GM18867 (cell line): ENCODE results near the gene HK1.
A peak's percentile ranks its signal among the peaks of the same experiment; 100 is the strongest.
"Not testable (repeated sequence)": the region's sequence is repeated elsewhere in the genome, so short reads cannot be mapped to it uniquely, and the experiment has no call there.

Experiments used
- ATAC-seq: cut with Tn5 transposase; IDR thresholded peaks from one replicate; pipeline ENCODE4 v1.9.1; 2021; ENCODE audit warnings: mild to moderate bottlenecking, moderate library complexity; ENCODE audit not compliant: unreplicated experiment

HK1 gene

DNA sequence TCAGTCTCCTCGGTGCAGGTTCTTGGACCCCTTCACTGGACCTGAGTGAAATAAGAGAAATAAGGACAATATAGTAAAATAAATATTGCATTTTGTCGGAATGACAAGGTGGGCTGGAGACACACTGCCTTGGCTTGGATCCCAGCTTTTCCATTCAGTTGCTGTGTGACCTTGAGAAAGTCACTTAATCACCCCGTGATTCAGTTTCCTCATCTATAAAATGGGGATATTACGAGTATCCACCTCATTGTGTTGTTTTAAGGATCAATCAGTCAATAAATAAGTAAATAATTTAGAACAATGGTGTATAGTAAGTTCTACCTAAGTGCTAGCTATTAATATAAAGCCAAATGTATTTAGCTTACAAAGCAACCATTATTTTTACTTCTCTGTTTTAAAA lies 29.1 kb downstream of the HK1 start:
- no peak for ATAC-seq

DNA sequence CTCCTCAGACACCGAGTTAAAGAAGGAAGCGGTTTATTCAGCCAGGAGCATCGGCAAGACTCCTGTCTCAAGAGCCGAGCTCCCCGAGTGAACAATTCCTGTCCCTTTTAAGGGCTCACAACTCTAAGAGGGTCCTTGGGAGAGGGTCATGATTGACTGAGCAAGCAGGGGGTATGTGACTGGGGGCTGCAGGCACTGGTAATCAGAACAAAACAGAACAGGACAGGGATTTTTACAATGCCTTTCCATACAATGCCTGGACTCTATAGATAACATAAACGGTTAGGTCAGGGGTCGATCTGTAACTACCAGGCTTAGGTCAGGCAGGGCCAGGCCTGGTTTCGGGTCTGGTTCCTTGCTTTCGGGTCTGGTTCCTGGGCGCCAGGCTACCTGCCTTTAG lies 30.0 kb downstream of the HK1 start:
- ATAC-seq: not testable (repeated sequence)

DNA sequence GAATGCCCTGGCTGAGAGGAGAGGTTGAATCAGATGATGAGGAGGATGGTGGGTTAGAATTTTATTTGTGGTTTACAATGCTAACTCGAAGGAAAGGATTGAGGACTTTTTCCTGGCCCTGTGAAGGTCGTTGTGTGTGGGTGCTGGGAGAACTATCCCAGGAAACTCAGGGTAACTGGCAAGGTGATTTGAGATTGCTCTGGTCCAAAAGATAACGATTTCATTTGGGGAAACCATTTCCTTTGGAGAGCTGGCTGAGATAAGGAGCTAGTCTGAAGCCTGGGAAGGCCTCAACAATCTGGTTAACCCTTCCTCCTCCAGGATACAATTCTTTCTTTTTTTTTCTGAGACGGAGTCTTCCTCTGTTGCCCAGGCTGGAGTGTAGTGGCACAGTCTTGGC lies 33.0 kb downstream of the HK1 start:
- ATAC-seq: no peak

DNA sequence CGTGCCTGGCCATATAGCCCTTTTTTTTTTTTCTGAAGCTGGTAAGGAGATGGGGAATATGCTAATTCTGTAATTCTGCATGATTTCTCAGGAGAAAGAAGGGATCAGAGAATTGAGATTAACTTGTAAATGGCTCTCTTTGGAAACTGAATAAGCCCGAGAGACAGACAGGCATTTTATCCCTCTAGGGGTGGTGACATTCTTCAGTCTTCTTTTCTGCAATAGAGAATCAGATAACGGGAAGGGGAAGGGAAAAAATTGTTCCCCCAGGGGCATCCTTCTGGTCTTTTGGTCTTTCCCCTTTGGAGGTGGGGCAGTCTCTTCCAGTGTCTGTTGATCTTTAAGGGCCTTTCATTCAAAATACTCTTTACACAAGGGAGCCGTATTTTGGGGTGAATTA lies 34.2 kb downstream of the HK1 start:
- ATAC-seq: no peak

GRCh38 chr10:69315100-69315542 lies 36.8 kb downstream of the HK1 start:
- ATAC-seq: no peak

GRCh38 chr10:69315610-69316312 lies 37.5 kb downstream of the HK1 start:
- no peak for ATAC-seq

DNA sequence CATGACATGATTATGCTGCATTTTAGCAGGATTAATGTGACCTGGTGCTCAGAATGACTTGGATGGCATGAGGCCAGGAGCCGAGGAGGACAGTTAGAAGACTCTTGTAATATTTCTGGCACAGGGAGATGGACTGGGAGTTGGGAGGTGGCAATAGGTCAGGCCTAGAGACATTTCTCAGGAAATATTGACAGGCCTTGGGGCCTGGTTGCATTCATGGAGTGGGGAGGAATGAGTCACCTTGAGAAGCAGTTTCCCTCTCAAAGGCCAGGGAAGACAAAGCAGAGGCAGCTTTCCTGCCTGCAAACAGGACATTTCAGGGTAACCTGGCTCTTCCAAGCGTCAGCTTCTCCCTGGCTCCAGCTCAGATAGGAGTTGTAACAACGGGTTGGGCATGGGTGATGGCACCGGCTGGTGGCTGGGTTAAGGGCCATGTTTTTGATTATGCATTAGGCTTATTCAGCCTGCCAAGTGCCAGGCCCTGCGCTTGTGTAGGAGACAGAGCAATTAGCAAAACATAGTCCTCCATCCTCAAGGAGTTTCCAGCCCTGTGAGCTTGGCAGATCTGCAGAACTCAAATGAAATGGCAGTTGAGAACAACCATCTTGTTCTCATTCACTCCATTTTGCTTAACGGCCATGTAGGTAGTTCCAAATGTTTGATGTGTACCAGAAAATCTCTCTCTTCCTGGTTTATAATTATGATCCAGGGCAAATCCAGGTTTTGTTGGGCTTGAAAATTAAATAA lies 38.2 kb downstream of the HK1 start:
- no peak for ATAC-seq

- ATAC-seq: peak; percentile 38
Measured at GRCh38 chr10:69317175-69317604, 38.9 kb downstream of the HK1 start.

DNA sequence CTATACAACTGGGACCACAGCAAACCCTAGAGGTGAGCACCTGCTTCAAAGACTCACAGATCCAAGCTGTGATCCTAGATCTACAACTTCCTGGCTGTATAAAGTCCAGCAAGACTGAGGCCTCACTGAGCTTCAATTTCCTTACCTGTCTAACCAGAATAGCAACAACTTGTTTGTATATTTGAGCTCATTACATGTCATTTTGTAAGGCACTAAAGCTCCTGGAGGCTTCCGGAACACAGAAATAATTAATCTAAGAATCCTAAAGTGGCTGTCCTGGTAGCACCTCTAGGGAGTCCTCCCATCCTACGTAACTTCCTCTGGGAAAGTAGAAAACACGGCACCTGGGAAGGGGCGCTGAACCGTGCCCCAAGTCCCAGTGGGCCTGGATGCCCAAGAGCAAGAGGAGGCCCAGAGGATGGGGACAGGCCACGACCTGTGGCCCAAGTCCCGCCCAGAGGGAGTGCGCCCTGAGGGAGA lies 39.4 kb downstream of the HK1 start:
- peak; percentile 34 for ATAC-seq

DNA sequence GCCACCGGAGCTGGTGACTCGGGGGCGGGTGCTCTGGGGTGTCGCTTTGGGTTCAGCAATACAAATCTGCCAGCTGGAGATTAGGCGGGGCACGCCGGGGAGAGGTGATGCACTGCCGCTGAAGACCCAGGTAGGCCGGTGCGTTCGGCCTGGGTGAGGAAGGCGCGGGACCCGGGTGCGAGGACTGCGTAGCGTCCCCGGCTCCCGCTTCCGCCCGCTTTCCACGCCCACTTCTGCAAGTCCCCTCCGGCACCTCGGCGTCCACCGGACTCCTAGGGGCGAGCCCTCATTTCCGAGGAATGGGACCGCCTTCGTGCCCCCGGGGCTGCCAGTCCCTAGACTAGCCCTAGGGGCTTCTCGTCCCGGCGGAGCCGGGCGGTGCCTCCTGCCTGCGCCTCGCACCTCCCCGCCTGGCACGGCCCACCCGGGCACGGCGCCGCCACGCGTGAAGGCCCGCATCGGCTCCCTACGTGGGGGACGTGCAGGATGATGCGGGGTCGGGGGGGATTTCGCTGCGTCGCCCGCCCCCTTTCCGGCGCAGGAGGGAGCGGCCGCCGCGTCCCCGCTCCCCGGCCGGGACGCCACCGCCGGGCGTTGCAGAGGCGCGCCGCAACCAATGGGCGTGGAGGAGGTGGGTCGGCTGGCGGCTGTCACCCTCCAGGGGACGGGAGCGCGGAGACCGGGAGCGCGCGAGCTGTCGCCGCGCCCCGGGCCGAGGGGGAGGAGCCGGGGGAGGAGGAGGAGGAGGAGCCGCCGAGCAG lies 40.0 kb downstream of the HK1 start:
- peak; percentile 79 for ATAC-seq

GRCh38 chr10:69318867-69319727 lies 40.8 kb downstream of the HK1 start:
- peak; percentile 23 for ATAC-seq

GRCh38 chr10:69319841-69320316 lies 41.6 kb downstream of the HK1 start:
- ATAC-seq: no peak

GRCh38 chr10:69320521-69320920 lies 42.2 kb downstream of the HK1 start:
- no peak for ATAC-seq

DNA sequence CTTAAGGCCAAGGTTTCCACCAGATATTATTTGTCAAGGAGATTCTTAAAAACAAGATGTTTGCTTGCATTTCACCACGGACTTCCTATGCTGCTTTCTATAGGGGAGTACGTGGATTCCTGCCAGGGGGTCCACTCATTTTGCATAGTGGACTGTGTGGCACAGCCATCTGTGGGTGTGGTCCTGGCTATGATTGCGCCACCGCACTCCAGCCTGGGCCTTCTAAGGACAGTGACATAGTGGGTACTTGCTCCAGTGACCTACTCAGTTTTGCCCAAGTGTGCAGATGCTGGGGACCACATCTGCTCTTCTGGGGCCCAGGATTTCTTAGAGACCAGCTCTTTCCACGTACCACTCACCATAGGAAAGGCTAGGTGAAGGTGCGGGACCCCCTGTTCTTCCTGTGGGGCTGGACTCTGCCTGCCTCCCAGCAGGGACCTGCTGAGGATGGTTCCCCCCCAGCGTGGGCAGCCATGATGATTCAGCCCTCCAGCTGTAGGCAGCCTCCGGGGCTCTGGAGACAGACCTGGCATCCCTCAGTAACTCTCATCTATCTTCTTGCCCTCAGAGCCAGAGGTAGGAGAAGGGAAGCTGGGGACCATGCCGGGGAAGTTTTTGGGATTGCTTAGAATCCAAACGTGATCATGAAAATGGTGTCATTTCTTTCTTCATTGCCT lies 42.9 kb downstream of the HK1 start:
- ATAC-seq: no peak

DNA sequence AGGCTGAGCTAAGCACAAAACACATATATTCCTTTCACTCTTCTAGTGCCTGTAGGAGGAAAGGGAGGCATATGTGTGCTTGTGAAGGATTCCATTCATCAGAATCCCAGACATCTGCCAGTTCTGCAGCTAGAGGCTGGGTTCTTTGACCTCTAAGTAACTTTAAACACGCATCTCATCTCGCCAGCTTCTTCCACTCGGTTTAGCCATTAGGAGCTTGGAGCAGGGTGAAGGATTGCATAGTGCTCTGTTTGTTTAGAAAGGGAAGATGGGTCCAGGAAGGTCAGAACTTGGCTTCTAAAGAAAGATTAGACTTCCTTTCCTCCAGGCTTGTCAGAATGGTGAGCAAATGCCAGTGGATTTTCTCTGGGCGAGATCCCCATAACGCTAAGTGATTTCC lies 43.6 kb downstream of the HK1 start:
- ATAC-seq: no peak

- not testable (repeated sequence) for ATAC-seq
Measured at GRCh38 chr10:69322346-69322745, 44.0 kb downstream of the HK1 start.

DNA sequence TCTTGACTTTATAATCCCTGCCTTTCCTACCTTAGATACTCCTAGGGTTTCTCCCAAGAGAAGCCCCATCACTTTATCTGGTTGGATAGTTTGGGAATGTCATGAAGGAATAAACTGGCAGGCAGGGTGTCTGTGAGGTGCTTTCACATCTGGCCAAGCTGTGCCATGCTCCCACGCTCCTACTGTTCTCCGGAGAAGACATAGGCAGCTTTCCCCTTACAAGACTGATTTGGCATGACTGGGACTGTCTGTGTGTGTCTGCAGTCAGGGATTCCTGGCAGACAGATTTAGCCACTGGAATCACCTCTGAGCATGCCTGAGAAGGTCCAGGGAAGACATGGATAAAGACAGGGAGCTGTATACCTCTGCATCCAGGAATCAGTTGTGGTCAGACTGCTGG lies 45.3 kb downstream of the HK1 start:
- no peak for ATAC-seq

- no peak for ATAC-seq
Measured at GRCh38 chr10:69324583-69324982, 46.3 kb downstream of the HK1 start.

DNA sequence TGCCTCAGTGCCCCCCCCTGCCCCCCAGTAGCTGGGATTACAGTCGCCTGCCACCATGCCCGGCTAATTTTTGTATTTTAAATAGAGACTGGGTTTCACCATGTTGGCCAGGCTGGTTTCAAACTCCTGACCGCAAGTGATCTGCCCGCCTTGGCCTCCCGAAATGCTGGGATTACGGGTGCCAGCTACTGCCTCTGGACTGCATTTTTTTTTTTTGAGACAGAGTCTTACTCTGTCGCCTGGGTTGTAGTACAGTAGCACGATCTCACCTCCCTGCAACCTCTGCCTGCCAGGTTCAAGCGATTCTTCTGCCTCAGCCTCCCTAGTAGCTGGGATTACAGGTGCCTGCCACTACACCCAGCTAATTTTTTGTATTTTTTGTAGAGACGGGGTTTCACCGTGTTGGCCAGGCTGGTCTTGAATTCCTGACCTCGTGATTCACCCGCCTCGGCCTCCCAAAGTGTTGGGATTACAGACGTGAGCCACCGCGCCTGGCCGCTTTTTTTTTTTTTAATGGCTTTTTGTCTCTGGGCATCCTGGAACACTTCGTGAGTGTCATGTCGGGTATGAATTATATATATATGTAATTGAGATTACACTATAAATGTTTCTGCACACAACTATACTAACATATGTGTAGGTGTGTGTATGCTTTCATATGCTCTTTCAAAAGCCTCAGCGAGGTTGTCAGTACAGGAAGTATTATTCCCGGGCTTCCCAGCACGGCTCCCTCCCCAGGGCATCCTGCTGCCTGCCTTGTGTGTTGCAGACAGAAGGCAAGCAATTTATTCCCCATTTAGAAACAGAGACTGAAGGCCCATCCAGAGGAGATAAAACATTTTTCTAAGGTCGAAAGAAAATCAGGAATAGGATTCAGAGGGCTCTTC lies 47.6 kb downstream of the HK1 start:
- ATAC-seq: not testable (repeated sequence)
